Astrocyte (in vitro differentiated cells and primary cell): Measurements from ENCODE around the gene UBN2. TPM values are rescaled to one million over a fixed set of nuclear protein-coding genes. Genes with fewer than 3 reads are reported as not detected.
"Not testable (repeated sequence)": the region's sequence is repeated elsewhere in the genome, so short reads cannot be mapped to it uniquely, and the experiment has no call there.

Experiments used
- DNase-seq: peaks from one replicate; pipeline ENCODE4 v3.0.0-alpha.2; 2010; ENCODE audit warnings: low read depth
- FAIRE-seq: peaks from 2 replicates; lab custom pipeline; 2011; peaks lifted over from hg19 to GRCh38; lab: Jason Lieb, UNC
- H2AFZ ChIP-seq: 2 replicates; pipeline ENCODE4 v1.6.0; 2012; ENCODE audit warnings: low read depth, low read length, inconsistent platforms
- H3K27ac ChIP-seq: 2 replicates; pipeline ENCODE4 v1.5.1; 2011; ENCODE audit warnings: low read depth, low read length, inconsistent platforms
- H3K27me3 ChIP-seq: 2 replicates; pipeline ENCODE4 v1.6.0; 2011; ENCODE audit warnings: low read length, inconsistent platforms; ENCODE audit not compliant: insufficient read depth
- H3K36me3 ChIP-seq: 2 replicates; pipeline ENCODE4 v1.5.1; 2011; ENCODE audit warnings: low read length, inconsistent platforms; ENCODE audit not compliant: insufficient read depth
- H3K4me1 ChIP-seq: 2 replicates; pipeline ENCODE4 v1.5.1; 2011; ENCODE audit warnings: low read length, inconsistent platforms; ENCODE audit not compliant: insufficient read depth
- H3K4me2 ChIP-seq: 2 replicates; pipeline ENCODE4 v1.6.0; 2012; ENCODE audit warnings: low read length, inconsistent platforms
- H3K4me3 ChIP-seq: 2 replicates; pipeline ENCODE4 v1.5.1; 2011; ENCODE audit warnings: low read depth, mild to moderate bottlenecking, low read length, inconsistent platforms; ENCODE audit not compliant: insufficient read depth
- H3K79me2 ChIP-seq: 2 replicates; pipeline ENCODE4 v1.6.0; 2012; ENCODE audit warnings: mild to moderate bottlenecking, low read length, inconsistent platforms; ENCODE audit not compliant: insufficient read depth
- H3K9ac ChIP-seq: 2 replicates; pipeline ENCODE4 v1.6.0; 2012; ENCODE audit warnings: mild to moderate bottlenecking, low read length, inconsistent platforms
- H3K9me3 ChIP-seq: 2 replicates; pipeline ENCODE4 v1.5.1; 2012; ENCODE audit warnings: low read depth, mild to moderate bottlenecking, low read length, inconsistent platforms; ENCODE audit not compliant: insufficient read depth
- H4K20me1 ChIP-seq: 2 replicates; pipeline ENCODE4 v1.6.0; 2012; ENCODE audit warnings: low read length, inconsistent platforms; ENCODE audit not compliant: insufficient read depth
- H3K27ac Mint-ChIP-seq: one replicate; pipeline ENCODE4 v1.8.0; 2021; ENCODE audit warnings: mild to moderate bottlenecking, mixed read lengths; ENCODE audit not compliant: unreplicated experiment
- H3K27me3 Mint-ChIP-seq: one replicate; pipeline ENCODE4 v1.8.0; 2021; ENCODE audit warnings: low read depth, mixed read lengths; ENCODE audit not compliant: unreplicated experiment
- H3K36me3 Mint-ChIP-seq: one replicate; pipeline ENCODE4 v1.8.0; 2021; ENCODE audit warnings: low read depth, mixed read lengths; ENCODE audit not compliant: unreplicated experiment
- H3K4me1 Mint-ChIP-seq: one replicate; pipeline ENCODE4 v1.8.0; 2021; ENCODE audit warnings: low read depth, mixed read lengths; ENCODE audit not compliant: unreplicated experiment
- H3K4me3 Mint-ChIP-seq: one replicate; pipeline ENCODE4 v1.8.0; 2021; ENCODE audit warnings: mild to moderate bottlenecking, moderate library complexity, mixed read lengths; ENCODE audit not compliant: unreplicated experiment
- H3K9me3 Mint-ChIP-seq: one replicate; pipeline ENCODE4 v1.8.0; 2021; ENCODE audit warnings: mild to moderate bottlenecking, mixed read lengths; ENCODE audit not compliant: unreplicated experiment
- EZH2 ChIP-seq: IDR thresholded peaks from 2 replicates; pipeline ENCODE4 v1.6.1; 2012; ENCODE audit warnings: mild to moderate bottlenecking, low read length, inconsistent platforms; ENCODE audit not compliant: insufficient read depth
- total RNA-seq: library from RNA; stranded (reverse); gene quantifications from 2 replicates; pipeline ENCODE4 v1.2.1, GENCODE V29; 2021
- TF ChIP-seq, protein P1 (sequence below): IDR thresholded peaks from 2 replicates; pipeline ENCODE4 v1.5.1; 2011; ENCODE audit warnings: low read depth, mild to moderate bottlenecking, inconsistent platforms, low read length, moderate library complexity; ENCODE audit not compliant: insufficient read depth

UBN2 gene
- total RNA-seq, 1 donor from 2014 or later = 16.5 TPM

DNA sequence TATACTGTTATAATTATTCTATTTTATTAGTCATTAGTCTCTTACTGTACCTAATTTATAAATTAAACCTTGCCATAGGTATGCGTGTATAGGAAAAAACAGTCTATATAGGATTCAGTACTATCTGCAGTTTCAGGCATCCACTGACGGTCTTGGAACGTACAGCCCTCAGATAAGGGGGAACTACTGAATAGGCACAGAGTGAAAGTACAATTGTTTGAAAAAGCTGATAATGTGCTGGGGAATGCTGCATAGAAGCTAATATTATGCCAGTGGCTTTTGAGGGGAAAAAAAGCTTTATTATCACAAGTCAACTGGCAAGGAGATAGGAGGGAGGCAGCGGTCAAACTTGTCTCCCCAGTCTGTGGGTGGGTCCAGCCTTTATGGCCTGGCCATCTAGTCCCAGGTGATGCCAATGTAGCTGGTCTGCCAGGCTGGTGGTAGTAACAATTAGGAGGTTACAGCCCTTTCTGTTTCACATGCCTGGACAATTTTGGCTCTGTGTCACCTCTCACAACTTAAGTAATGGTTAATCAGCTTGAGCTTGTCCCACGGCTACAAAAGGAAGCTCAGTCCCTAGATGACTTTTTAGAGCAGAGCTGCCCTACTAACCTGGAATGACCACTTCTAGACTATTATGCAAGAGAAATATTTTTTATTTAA is 101.8 kb downstream of the UBN2 start:
- Histone ChIP-seq H3K36me3 (no peaks in the 10 kb centered on the region), H3K4me1 (no peaks in the 10 kb centered on the region), H3K9me3 (no peaks in the 10 kb centered on the region), H4K20me1 (no peaks in the 10 kb centered on the region), H3K27ac (no peak overlapping the region), H2AFZ (no peak overlapping the region), H3K4me2 (no peak overlapping the region), H3K9ac (no peak overlapping the region), H3K79me2 (no peaks in the 10 kb centered on the region), H3K27me3 (no peaks in the 10 kb centered on the region), H3K4me3 (no peak overlapping the region)
- DNase-seq = no peak
- Mint-ChIP-seq H3K4me3 (no peak overlapping the region), H3K27me3 (no peaks in the 10 kb centered on the region), H3K27ac (no peak overlapping the region), H3K4me1 (no peaks in the 10 kb centered on the region), H3K9me3 (no peaks in the 10 kb centered on the region), H3K36me3 (no peaks in the 10 kb centered on the region)
- TF ChIP-seq, protein P1, sequence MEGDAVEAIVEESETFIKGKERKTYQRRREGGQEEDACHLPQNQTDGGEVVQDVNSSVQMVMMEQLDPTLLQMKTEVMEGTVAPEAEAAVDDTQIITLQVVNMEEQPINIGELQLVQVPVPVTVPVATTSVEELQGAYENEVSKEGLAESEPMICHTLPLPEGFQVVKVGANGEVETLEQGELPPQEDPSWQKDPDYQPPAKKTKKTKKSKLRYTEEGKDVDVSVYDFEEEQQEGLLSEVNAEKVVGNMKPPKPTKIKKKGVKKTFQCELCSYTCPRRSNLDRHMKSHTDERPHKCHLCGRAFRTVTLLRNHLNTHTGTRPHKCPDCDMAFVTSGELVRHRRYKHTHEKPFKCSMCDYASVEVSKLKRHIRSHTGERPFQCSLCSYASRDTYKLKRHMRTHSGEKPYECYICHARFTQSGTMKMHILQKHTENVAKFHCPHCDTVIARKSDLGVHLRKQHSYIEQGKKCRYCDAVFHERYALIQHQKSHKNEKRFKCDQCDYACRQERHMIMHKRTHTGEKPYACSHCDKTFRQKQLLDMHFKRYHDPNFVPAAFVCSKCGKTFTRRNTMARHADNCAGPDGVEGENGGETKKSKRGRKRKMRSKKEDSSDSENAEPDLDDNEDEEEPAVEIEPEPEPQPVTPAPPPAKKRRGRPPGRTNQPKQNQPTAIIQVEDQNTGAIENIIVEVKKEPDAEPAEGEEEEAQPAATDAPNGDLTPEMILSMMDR = no peak
- TF ChIP-seq EZH2 = no peak
- no peak for FAIRE-seq

DNA sequence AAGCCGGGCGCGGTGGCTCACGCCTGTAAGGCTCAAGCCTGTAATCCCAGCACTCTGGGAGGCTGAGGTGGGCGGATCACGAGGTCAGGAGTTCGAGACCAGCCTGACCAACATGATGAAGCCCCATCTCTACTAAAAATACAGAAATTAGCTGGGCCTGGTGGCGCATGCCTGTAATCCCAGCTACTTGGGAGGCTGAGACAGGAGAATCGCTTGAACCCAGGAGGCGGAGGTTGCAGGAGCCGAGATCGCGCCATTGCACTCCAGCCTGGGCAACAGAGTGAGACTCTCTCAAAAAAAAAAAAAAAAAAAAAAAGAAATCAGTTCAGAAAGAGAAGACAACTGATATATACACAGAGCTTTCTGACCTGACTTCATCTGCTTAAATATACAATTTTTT is 102.4 kb downstream of the UBN2 start:
- not testable (repeated sequence) for H3K27me3 Mint-ChIP-seq, FAIRE-seq, H3K79me2 ChIP-seq, H3K9ac ChIP-seq, H3K27ac Mint-ChIP-seq, H3K27ac ChIP-seq, H3K27me3 ChIP-seq, H3K4me3 Mint-ChIP-seq, H3K4me2 ChIP-seq, H3K9me3 ChIP-seq, H3K4me1 ChIP-seq, H3K36me3 Mint-ChIP-seq, H3K36me3 ChIP-seq, H3K4me3 ChIP-seq, H3K4me1 Mint-ChIP-seq, H2AFZ ChIP-seq, DNase-seq, H4K20me1 ChIP-seq, H3K9me3 Mint-ChIP-seq

DNA sequence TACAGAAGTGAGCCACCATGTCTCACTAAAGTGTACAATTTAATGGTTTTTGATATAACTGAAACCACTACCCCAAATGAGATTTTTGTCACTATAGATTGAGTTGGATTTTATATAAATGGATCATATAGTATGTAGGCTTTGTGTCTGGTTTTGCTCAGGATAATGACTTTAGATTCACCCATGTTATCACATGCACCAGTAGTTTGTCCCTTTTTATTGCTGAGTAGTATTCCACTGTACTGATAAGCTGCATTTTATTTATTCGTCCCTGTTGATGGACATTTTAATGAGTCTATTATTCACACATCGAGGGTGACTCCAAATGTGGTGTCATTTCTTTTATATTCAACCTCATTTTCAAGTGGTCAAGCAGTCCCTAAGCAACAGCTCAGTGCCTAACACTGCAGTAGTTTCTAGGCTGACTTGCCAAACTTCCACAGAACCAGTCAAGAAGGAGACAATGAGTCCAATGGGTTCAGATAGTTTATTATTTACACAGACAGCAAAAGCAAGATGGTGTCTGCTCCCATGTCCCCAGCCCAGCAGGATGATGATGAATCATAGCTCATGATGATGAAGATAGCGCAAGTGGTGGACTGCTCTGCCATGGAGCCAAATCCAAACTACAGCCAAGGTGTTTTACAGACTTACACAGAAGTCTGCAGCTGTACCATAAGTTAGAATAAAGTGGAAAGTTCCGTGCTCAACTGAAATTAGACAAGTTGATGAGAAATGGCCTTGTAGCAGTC is 103.5 kb downstream of the UBN2 start:
- Mint-ChIP-seq H3K27ac (no peak overlapping the region), H3K36me3 (no peaks in the 10 kb centered on the region), H3K4me1 (no peaks in the 10 kb centered on the region), H3K9me3 (no peaks in the 10 kb centered on the region), H3K27me3 (no peaks in the 10 kb centered on the region), H3K4me3 (no peak overlapping the region)
- H3K36me3 ChIP-seq = no peaks in the 10 kb centered on the region
- H3K9ac ChIP-seq = no peak overlapping the region
- H3K27me3 ChIP-seq = no peaks in the 10 kb centered on the region
- TF ChIP-seq, protein P1 = no peak
- TF ChIP-seq EZH2 = no peak
- no peaks in the 10 kb centered on the region for H3K9me3 ChIP-seq
- no peaks in the 10 kb centered on the region for H3K79me2 ChIP-seq
- no peaks in the 10 kb centered on the region for H3K4me1 ChIP-seq
- H2AFZ ChIP-seq = no peak overlapping the region
- no peak overlapping the region for H3K4me2 ChIP-seq
- H4K20me1 ChIP-seq = no peaks in the 10 kb centered on the region
- FAIRE-seq (no peak), DNase-seq (no peak)
- H3K4me3 ChIP-seq = no peak overlapping the region
- no peak overlapping the region for H3K27ac ChIP-seq
